Mucosa of rectum (tissue), 2 donors: ENCODE data around the gene BIRC6.

ENCODE experiments used
- H3K27ac ChIP-seq, 2 donors: one replicate each; pipeline ENCODE4 v1.7.0; 2013; ENCODE audit warnings: inconsistent platforms in 2 of 2, low read depth in 2 of 2, low read length in 2 of 2
- H3K27me3 ChIP-seq, 2 donors: one replicate each; pipeline ENCODE4 v1.7.0; 2013; ENCODE audit warnings: low read length in 2 of 2; ENCODE audit not compliant: control insufficient read depth in 2 of 2, insufficient read depth in 2 of 2
- H3K36me3 ChIP-seq, 2 donors: one replicate each; pipeline ENCODE4 v1.7.0; 2013; ENCODE audit warnings: low read length in 2 of 2; ENCODE audit not compliant: control insufficient read depth in 2 of 2, insufficient read depth in 2 of 2
- H3K4me1 ChIP-seq, 2 donors: one replicate each; pipeline ENCODE4 v1.7.0; 2013; ENCODE audit warnings: low read length in 2 of 2, mild to moderate bottlenecking in 1 of 2; ENCODE audit not compliant: control insufficient read depth in 2 of 2, insufficient read depth in 2 of 2
- H3K4me3 ChIP-seq, 2 donors: one replicate each; pipeline ENCODE4 v1.7.0; 2013; ENCODE audit warnings: low read length in 2 of 2
- H3K9ac ChIP-seq, 2 donors: one replicate each; pipeline ENCODE4 v1.7.0; 2013; ENCODE audit warnings: low read length in 2 of 2, low read depth in 1 of 2, mild to moderate bottlenecking in 1 of 2
- H3K9me3 ChIP-seq, 2 donors: one replicate each; pipeline ENCODE4 v1.7.0; 2013; ENCODE audit warnings: low read length in 2 of 2; ENCODE audit not compliant: control insufficient read depth in 2 of 2
- donor health status: healthy.
- donor health status: Normal muscosa, but diverticular disease.

Gene BIRC6

GRCh38 chr2:32484937-32485336 is 128.1 kb downstream of the BIRC6 start:
- Histone ChIP-seq H3K27ac (no peak overlapping the region), H3K36me3 (peaks cover 56 to 70% of the 10 kb centered on the region in 2 donors), H3K27me3 (no peaks in the 10 kb centered on the region)

GRCh38 chr2:32485399-32485798 is 128.6 kb downstream of the BIRC6 start:
- Histone ChIP-seq H3K36me3 (peaks cover 58 to 72% of the 10 kb centered on the region in 2 donors), H3K27me3 (no peaks in the 10 kb centered on the region), H3K9ac (no peak overlapping the region), H3K4me1 (no peaks in the 10 kb centered on the region), H3K9me3 (no peaks in the 10 kb centered on the region), H3K27ac (no peak overlapping the region), H3K4me3 (no peak overlapping the region)

More at GRCh38 chr2:32484937-32485336, 128.1 kb downstream of the BIRC6 start:
- H3K4me1 ChIP-seq = no peaks in the 10 kb centered on the region
- H3K9me3 ChIP-seq = no peaks in the 10 kb centered on the region
- H3K9ac ChIP-seq = no peak overlapping the region
- H3K4me3 ChIP-seq = no peak overlapping the region

DNA sequence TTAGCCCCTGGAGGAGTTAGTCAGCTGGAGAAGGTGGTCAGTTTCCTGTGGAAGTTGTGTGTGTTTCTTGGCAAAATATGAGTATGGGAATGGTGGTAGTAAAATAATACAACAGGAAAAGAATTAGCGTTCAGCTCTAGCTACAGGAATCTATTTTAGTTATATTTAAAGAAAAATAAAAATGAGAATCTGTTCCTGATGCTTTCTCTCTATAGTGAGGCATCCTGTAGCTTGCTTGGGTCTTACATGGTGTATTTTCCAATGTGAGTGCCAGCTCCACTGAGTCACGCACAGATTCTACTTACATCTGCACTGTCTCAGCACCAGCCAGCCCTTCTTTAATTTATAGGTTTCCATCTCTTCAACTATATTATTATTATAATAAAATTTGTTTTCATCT is 132.2 kb downstream of the BIRC6 start:
- no peaks in the 10 kb centered on the region for H3K9me3 ChIP-seq
- peaks cover 40 to 64% of the 10 kb centered on the region in 2 donors for H3K36me3 ChIP-seq
- no peaks in the 10 kb centered on the region for H3K27me3 ChIP-seq
- H3K4me1 ChIP-seq = no peaks in the 10 kb centered on the region
- no peak overlapping the region for H3K9ac ChIP-seq
- no peak overlapping the region for H3K27ac ChIP-seq
- no peak overlapping the region for H3K4me3 ChIP-seq

- no peak overlapping the region for H3K9ac ChIP-seq
- H3K36me3 ChIP-seq = peaks cover 33 to 48% of the 10 kb centered on the region in 2 donors
- H3K27me3 ChIP-seq = no peaks in the 10 kb centered on the region
- H3K27ac ChIP-seq = no peak overlapping the region
- H3K4me3 ChIP-seq = no peak overlapping the region
- no peaks in the 10 kb centered on the region for H3K4me1 ChIP-seq
- no peaks in the 10 kb centered on the region for H3K9me3 ChIP-seq
Observed at GRCh38 chr2:32491346-32491745, 134.5 kb downstream of the BIRC6 start.

DNA sequence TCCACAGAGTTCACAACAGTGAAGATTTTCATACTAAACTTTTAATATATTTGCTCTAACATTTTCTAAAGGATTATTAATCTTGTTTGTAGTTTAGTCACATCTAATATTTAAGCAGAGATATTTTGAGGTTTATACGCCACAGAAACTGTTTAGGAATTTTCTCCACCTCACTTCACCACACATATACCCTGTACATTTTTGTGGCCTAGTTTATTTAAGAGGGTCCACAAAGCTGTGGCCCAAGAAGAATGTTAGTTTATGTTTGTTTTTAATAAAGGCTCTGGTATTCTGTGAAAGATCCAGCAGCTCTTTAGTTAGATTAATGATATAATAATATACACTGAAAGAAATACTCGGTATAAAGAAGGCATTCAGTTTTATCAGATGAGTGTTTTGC is 138.3 kb downstream of the BIRC6 start:
- H3K27ac ChIP-seq = no peak overlapping the region
- H3K36me3 ChIP-seq = peaks cover 36 to 47% of the 10 kb centered on the region in 2 donors
- H3K9me3 ChIP-seq = no peaks in the 10 kb centered on the region
- no peaks in the 10 kb centered on the region for H3K4me1 ChIP-seq
- no peak overlapping the region for H3K4me3 ChIP-seq
- H3K27me3 ChIP-seq = no peaks in the 10 kb centered on the region
- no peak overlapping the region for H3K9ac ChIP-seq

DNA sequence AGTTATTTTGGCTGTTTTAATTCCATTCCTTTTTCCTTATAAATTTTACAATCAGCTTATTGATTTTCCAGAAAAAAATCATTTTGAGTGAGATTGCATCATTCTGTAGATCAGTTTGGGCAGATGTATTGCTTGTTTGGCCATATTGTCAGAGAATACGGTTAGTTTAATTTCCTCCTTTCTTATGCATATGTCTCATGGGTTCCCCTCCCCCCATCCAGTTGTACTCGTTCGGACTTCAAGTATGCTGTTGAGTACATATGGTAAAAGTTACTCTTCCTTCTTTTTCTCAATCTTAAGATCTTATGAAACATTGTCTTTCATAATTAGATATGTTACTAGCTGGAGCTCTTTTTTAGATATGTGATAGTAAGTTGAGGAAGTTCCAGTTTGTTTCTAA is 139.8 kb downstream of the BIRC6 start:
- H3K9ac ChIP-seq = no peak overlapping the region
- H3K27me3 ChIP-seq = no peaks in the 10 kb centered on the region
- peaks cover 38 to 43% of the 10 kb centered on the region in 2 donors for H3K36me3 ChIP-seq
- no peaks in the 10 kb centered on the region for H3K4me1 ChIP-seq
- no peak overlapping the region for H3K4me3 ChIP-seq
- H3K9me3 ChIP-seq = no peaks in the 10 kb centered on the region
- no peak overlapping the region for H3K27ac ChIP-seq

DNA sequence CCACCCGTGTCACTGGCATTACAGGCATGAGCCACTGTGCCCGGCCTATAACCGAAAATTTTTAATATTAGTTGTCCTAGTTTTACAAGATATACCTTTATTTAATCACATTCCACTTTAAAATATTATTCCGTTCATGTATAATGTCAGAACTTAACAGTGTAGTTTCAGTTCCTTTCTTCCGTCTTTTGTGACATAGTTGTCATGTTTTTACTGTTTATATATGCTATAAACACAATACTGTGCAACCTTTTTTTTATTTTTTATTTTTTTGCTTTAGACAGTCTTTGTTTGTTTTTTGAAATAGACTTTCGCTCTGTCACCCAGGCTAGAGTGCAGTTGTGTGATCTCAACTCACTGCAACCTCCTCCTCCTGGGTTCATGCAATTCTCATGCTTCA is 141.5 kb downstream of the BIRC6 start:
- peaks cover 44 to 51% of the 10 kb centered on the region in 2 donors for H3K36me3 ChIP-seq
- H3K9ac ChIP-seq = no peak overlapping the region
- no peak overlapping the region for H3K4me3 ChIP-seq

GRCh38 chr2:32502941-32503340 is 146.1 kb downstream of the BIRC6 start:
- Histone ChIP-seq H3K27me3 (no peaks in the 10 kb centered on the region), H3K27ac (no peak overlapping the region), H3K9ac (no peak overlapping the region), H3K4me1 (no peaks in the 10 kb centered on the region), H3K4me3 (no peak overlapping the region), H3K9me3 (no peaks in the 10 kb centered on the region), H3K36me3 (peaks cover 52 to 53% of the 10 kb centered on the region in 2 donors)

More for the DNA sequence above, 141.5 kb downstream of the BIRC6 start:
- no peak overlapping the region for H3K27ac ChIP-seq
- H3K9me3 ChIP-seq = no peaks in the 10 kb centered on the region
- no peaks in the 10 kb centered on the region for H3K27me3 ChIP-seq
- no peaks in the 10 kb centered on the region for H3K4me1 ChIP-seq

DNA sequence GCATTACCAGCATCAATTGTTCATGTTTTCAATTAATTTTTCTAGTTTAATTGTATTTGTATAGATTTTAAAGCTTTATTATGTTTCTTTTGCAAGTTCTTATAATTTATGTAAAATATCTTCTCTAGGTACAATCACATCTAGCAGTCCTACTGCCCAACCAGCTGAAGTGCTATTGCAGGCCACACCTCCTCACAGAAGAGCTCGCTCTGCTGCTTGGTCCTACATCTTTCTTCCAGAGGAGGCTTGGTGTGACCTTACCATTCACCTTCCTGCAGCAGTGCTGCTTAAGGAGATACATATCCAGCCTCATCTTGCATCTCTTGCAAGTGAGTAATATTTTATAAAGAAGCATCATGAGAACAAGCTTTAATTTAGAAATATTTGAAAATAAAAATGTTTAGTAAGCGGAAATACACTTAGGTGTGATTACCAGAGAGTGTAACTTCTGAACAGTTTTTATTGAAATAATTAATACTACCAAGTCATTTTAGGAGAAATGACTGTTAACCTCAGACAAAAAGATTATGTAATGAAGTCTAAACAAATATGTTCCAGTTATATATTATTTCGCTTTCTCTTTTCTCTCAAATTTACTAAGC is 148.2 kb downstream of the BIRC6 start:
- peaks cover 48 to 55% of the 10 kb centered on the region in 2 donors for H3K36me3 ChIP-seq
- no peak overlapping the region for H3K9ac ChIP-seq
- no peaks in the 10 kb centered on the region for H3K9me3 ChIP-seq

GRCh38 chr2:32506446-32506845 is 149.6 kb downstream of the BIRC6 start:
- Histone ChIP-seq H3K4me3 (no peak overlapping the region), H3K9me3 (no peaks in the 10 kb centered on the region), H3K27me3 (no peaks in the 10 kb centered on the region), H3K4me1 (no peaks in the 10 kb centered on the region), H3K36me3 (peaks cover 50 to 61% of the 10 kb centered on the region in 2 donors), H3K9ac (no peak overlapping the region), H3K27ac (no peak overlapping the region)

More for the DNA sequence above, 148.2 kb downstream of the BIRC6 start:
- H3K4me3 ChIP-seq = no peak overlapping the region
- no peaks in the 10 kb centered on the region for H3K27me3 ChIP-seq
- no peaks in the 10 kb centered on the region for H3K4me1 ChIP-seq
- H3K27ac ChIP-seq = no peak overlapping the region
